GM18520 (cell line): ENCODE results near the gene CCL18.
A peak's percentile ranks its signal among the peaks of the same experiment; 100 is the strongest.
"Not testable (repeated sequence)": the region's sequence is repeated elsewhere in the genome, so short reads cannot be mapped to it uniquely, and the experiment has no call there.

ENCODE experiments used
- ATAC-seq: cut with Tn5 transposase; IDR thresholded peaks from one replicate; pipeline ENCODE4 v1.9.1; 2021; ENCODE audit not compliant: unreplicated experiment

The CCL18 gene

DNA sequence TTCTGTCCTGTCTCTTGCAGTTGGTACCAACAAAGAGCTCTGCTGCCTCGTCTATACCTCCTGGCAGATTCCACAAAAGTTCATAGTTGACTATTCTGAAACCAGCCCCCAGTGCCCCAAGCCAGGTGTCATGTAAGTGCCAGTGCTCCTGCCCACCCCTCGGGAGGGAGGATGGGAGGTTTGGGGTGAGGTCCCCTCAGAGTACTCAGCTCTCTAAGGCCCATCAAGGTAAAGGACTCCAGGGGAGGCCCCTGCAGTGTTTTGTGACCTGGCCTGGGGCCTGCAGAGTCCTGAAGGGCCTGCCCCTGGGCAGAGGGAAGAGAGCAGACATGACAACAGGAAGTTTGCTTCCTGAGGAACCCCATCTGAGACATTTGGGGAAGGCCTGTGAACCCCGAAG lies 6.4 kb downstream of the CCL18 start:
- ATAC-seq, result no peak

DNA sequence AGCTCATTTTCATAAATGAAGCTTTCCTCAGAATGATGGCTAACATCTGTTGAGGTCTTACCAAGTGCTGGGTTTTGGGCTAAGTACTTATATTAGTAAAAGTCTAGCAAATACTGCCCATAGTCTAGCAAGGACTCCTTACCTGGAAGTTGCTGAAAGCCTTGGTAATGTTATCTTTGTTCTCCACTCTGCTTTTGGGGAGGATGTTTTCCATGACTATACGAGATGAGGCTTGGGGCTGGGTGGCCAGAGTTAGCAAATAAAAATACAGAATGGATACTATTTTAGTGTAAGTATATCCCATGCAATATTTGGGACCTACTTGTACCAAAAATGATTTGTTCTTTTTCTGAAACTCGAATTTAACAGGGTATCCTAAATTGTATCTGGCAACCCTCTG lies 7.7 kb downstream of the CCL18 start:
- ATAC-seq, result no peak

GRCh38 chr17:36072431-36073121 lies 8.5 kb downstream of the CCL18 start:
- peak; percentile 59 for ATAC-seq

DNA sequence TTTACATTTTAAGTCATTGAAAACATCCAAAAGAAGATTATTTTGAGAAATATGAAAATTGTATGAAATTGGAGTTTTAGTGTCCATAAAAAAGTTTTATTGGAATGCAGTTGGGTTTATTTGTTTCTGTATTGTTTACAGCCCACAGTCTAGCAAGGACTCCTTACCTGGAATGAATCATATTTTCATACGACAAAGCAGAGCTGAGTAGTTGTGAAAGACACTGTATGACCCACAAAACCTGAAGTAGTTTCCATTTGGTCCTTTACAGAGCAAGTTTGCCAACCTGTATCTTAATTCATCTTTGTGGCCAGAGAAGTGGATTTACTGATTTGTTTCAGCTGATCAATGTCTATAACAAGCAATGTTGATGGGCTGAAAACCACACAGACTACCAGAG lies 10.3 kb downstream of the CCL18 start:
- no peak for ATAC-seq

- ATAC-seq, result peak; percentile 6
Measured at GRCh38 chr17:36081681-36082471, 17.8 kb downstream of the CCL18 start.

GRCh38 chr17:36082482-36083120 lies 18.5 kb downstream of the CCL18 start:
- peak; percentile 49 for ATAC-seq

- ATAC-seq, result not testable (repeated sequence)
Measured at GRCh38 chr17:36083691-36084090, 19.6 kb downstream of the CCL18 start.

DNA sequence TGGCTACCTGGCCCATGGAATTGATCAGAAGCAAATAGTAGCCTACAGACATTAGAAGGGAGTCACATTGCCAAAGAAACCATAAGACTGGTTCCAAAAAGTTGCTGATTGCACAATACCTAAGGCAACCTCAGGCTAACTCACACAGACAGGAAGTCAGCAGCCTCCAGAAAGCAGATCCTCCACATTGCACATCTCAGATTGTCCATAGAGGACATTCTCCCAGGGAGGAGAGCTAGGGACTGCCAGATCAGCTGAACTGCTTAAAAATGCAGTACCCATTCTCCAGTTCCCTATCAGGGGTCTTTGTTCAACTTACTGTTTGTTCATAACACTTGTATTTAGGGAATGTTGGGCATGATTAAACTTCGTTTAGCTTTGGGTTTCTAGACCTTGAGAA lies 21.7 kb downstream of the CCL18 start:
- no peak for ATAC-seq

DNA sequence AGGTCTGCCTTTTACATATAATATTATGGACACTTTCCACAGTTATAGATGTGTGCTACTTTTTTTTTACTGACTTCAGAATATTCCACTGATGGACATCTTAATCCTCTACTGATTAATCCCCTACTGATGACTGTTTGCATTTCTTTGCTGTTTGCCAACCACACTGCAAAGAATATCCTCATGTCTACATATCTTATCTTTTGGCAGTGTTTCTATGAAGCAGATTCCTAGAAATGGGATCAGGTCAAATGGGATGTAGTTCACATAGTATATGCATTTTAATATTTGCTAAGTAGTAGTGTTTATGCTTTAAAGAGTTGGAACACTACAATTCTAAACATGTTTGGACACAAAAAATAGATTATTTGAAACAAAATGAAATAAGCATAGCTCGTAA lies 22.7 kb downstream of the CCL18 start:
- no peak for ATAC-seq

GRCh38 chr17:36087471-36087870 lies 23.4 kb downstream of the CCL18 start:
- ATAC-seq, result not testable (repeated sequence)

DNA sequence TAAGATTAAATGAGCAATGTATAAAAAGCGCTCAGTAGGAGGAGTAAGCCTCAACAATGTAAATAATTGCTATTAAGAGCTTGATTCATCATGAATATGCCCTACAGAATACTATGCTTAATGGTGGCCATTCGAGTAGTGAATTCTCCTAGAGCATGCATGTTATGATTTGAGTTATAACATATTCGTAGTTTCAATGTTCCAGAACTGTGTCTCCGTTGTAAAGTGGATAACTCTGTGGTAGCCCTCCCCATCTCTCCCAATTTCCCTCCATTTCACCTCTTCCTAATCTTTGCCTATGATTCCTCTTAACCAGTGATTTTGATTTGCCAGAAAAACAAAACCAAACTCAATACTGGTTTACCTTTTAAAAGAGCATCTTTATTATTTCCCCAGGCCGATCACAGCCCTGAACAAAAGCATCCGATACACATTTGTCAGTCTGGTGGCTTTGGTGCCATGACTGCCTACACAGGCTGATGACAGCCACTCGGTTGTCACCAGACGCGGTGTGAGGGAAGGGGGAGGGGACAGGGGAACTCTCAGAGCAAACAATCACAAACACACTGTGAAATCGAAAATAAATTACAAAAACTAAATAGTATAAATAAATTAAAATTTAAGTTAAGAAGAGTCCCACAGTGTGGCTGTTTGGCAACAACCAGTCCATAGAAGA lies 24.0 kb downstream of the CCL18 start:
- not testable (repeated sequence) for ATAC-seq

DNA sequence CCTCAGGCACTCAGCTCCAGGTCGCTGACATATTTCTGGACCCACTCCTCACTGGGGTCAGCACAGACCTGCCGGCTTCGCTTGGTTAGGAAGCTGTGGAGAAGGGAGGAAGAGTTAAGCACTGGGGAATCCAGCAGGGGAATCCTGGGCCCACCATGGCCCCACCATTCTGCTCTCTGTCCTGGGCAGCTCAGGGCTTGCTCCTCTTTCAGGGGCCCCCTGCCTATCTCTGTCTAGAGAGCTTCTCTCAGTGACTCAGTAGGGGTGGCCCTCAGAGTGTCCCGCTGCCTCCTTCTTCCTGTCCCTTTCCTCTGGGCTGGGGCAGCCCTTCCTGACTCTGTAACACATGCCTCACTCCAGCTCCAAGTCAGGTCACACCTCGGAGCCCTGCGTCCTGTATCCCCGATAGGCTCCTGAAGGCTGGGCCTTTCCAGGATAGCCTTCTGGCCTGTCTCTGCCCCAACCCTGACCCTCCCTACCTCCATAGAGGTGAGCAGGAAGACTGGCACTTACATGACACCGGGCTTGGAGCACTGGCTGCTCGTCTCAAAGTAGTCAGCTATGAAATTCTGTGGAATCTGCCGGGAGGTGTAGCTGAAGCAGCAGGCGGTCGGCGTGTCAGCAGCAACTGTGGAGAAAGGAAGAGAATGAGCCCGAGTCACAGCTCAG lies 24.7 kb downstream of the CCL18 start:
- ATAC-seq, result no peak

DNA sequence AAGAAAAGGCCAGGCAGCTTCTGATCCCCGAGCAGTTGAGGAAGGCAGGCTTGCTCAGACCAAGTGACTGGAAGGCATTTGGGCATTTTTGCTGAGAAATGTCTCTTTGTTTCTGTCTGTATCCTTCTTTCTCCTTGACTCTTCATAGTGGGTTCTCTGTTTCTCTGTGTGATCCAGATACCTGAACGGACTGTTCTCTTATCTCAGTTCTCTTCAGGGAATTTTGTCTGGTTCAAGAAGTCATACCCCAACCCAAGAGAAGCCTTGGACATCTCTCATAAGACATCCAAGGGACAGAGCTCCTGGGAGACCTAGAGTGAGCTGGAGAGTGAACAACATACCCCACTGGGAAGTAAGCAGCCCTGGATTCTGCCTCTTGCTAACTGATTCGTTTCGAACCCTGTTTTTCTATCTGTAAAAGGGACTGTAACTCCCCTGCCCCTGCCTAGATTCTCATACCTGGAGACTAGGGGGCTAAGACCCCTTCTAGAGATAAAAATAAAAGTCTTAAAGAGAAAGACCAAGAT lies 25.3 kb downstream of the CCL18 start:
- no peak for ATAC-seq

DNA sequence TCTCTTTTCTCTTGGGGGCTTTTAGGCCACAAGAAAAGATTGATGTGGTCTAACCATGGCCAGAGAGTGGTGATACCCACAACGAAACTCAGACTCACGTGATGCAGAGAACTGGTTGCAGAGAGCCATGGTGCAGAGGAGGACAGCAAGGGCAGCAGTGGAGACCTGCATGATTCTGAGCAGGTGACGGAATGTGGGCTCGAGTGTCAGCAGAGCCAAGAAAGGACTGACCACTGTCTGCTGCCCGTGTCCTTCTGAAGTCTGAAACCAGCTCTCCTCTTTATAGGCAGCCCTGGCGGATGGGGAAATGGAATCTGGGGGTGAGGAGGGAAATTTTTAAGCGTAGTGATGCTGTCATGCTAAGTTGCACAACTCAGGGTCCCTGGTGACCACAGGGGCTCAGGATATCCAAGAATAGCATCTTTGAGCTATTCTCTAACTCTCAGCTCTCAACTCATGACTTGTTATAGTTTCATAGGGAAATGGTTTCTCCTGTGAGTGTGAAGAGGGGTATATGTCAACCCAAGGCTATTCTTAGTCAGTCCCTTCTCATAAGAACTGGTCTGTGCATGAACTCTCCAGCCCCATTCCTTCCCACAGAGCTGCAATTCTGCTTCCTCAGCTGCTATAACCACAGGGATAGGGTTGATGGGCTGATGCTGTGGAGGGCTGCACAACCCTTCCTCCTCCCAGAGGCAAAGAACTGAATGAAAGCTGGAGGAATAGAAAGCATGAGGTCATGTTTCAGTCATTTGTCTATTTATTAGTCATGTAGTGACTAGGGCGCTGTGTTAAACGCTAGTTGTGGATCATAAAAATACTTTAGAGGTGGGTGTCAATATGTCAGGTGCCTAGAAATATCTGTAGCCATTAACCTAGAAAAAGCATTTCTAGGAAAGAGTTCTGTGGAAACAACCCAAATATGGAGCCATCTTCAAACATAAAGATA lies 26.1 kb downstream of the CCL18 start, which contains the start of gene CCL3:
CCL3 (minus strand) TSS at position 256 of the 949 bp plus-strand sequence; CDS start at position 171, 85 bp downstream.
- peak; percentile 48 for ATAC-seq

GRCh38 chr17:36092230-36092629 lies 28.2 kb downstream of the CCL18 start:
- no peak for ATAC-seq

DNA sequence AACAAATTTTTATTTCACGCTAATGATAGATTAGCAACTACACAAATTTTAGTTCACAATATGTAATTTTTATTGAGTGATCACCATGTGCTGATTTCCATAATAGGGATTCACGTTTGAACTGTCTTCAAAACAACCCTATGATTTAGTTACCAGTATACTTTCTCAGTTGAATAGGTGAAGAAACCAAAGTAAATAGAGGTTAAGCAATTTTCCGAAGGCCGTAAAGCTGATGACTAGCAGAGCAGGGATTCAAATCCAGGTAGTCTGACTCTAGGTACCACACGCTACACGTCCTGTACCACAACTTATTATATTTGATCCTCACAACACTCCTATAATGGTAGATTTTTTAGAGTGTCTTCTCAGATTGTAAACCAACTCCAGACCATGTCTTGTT lies 28.6 kb downstream of the CCL18 start:
- not testable (repeated sequence) for ATAC-seq

GRCh38 chr17:36094232-36094631 lies 30.2 kb downstream of the CCL18 start:
- no peak for ATAC-seq

GRCh38 chr17:36094746-36095145 lies 30.7 kb downstream of the CCL18 start:
- no peak for ATAC-seq

DNA sequence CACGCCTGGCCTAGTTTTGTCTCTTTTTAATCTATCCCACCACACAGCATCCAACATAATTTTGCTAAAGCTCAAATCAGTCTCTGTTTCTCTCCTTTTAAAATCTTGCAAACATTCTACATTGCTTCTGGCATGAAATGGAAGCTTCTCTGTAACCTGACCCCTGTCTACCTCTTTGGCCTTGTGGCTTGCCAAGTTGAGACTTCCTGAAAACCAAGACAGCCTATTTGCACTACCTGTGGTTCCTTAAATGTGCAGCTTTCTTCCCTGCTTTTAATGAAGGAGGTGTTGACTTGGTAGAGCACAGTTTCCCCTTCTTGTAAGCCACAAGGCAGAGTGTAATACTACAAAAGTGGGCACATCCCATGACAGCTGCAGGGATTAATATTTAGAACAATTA lies 31.9 kb downstream of the CCL18 start:
- ATAC-seq, result no peak
